SKM-1 (cell line): ENCODE results near the gene OR52E1.
A peak's percentile ranks its signal among the peaks of the same experiment; 100 is the strongest.
"Not testable (repeated sequence)": the region's sequence is repeated elsewhere in the genome, so short reads cannot be mapped to it uniquely, and the experiment has no call there.

ENCODE experiments used
- DNase-seq: peaks from one replicate; lab custom pipeline; 2025; ENCODE audit not compliant: unreplicated experiment; lab: John Stamatoyannopoulos, UW

The OR52E1 gene

GRCh38 chr11:5069272-5069671, at the start of gene OR52E1:
Gene OR52E1, plus strand, starts transcription at chr11:5069572.
- DNase-seq = no peak

- DNase-seq = no peak
These were observed 47.4 kb upstream of the OR52E1 start for GRCh38 chr11:5021996-5022395.

- no peak for DNase-seq
These were observed 32.7 kb upstream of the OR52E1 start for GRCh38 chr11:5036669-5037068.

- DNase-seq = no peak
These were observed 31.4 kb upstream of the OR52E1 start for GRCh38 chr11:5037926-5038325.

GRCh38 chr11:5038341-5038740, 31.0 kb upstream of the OR52E1 start:
- no peak for DNase-seq

GRCh38 chr11:5040876-5041275, 28.5 kb upstream of the OR52E1 start:
- DNase-seq = no peak

GRCh38 chr11:5042091-5042490, 27.3 kb upstream of the OR52E1 start:
- no peak for DNase-seq

GRCh38 chr11:5043380-5043779, 26.0 kb upstream of the OR52E1 start:
- DNase-seq = peak; percentile 29

- DNase-seq = no peak
These were observed 23.1 kb upstream of the OR52E1 start, which contains the start of gene OR52J3 for GRCh38 chr11:5046226-5046625. Gene OR52J3, plus strand, starts transcription at chr11:5046526. Its CDS starts 0 bp downstream, at chr11:5046526.

- DNase-seq = no peak
These were observed 22.5 kb upstream of the OR52E1 start for GRCh38 chr11:5046754-5047330.

- DNase-seq = not testable (repeated sequence)
These were observed 10.7 kb upstream of the OR52E1 start for GRCh38 chr11:5058679-5059078.

GRCh38 chr11:5059391-5059790, 10.0 kb upstream of the OR52E1 start, which contains the start of gene OR52E2:
Gene OR52E2, minus strand, starts transcription at chr11:5059627. Its CDS starts 0 bp downstream, at chr11:5059627.
- DNase-seq = no peak

- peak; percentile 17 for DNase-seq
These were observed 4.3 kb upstream of the OR52E1 start for GRCh38 chr11:5065027-5065426.

- no peak for DNase-seq
These were observed 2.4 kb downstream of the OR52E1 start for GRCh38 chr11:5071799-5072198.

GRCh38 chr11:5081405-5081804, 12.0 kb downstream of the OR52E1 start:
- DNase-seq = no peak

GRCh38 chr11:5083602-5084001, 14.2 kb downstream of the OR52E1 start:
- no peak for DNase-seq

GRCh38 chr11:5088556-5088955, 19.2 kb downstream of the OR52E1 start:
- no peak for DNase-seq

GRCh38 chr11:5090668-5091067, 21.3 kb downstream of the OR52E1 start:
- no peak for DNase-seq

GRCh38 chr11:5092821-5093585, 23.6 kb downstream of the OR52E1 start:
- no peak for DNase-seq

- DNase-seq = no peak
These were observed 26.6 kb downstream of the OR52E1 start for GRCh38 chr11:5096011-5096410.

- no peak for DNase-seq
These were observed 32.9 kb downstream of the OR52E1 start for GRCh38 chr11:5102246-5102645.

GRCh38 chr11:5103066-5103465, 33.7 kb downstream of the OR52E1 start:
- no peak for DNase-seq

- no peak for DNase-seq
These were observed 37.9 kb downstream of the OR52E1 start for GRCh38 chr11:5107285-5107684.
